Nephron (organoid): Measurements from ENCODE around the gene SMIM36.

ENCODE experiments used
- H3K27ac Mint-ChIP-seq, 3 experiments: 2 replicates each; pipeline ENCODE4 v1.8.0; 2020; ENCODE audit warnings: mixed read lengths in 3 of 3, mild to moderate bottlenecking in 2 of 3, moderate library complexity in 1 of 3
- H3K27me3 Mint-ChIP-seq: 2 replicates; pipeline ENCODE4 v1.8.0; 2021; ENCODE audit warnings: low read depth, mild to moderate bottlenecking, moderate library complexity, mixed read lengths
- H3K36me3 Mint-ChIP-seq: 2 replicates; pipeline ENCODE4 v1.8.0; 2020; ENCODE audit warnings: low read depth, mixed read lengths
- H3K4me1 Mint-ChIP-seq: 2 replicates; pipeline ENCODE4 v1.8.0; 2020; ENCODE audit warnings: mixed read lengths
- H3K4me3 Mint-ChIP-seq, 3 experiments: 2 replicates each; pipeline ENCODE4 v1.8.0; 2020; ENCODE audit warnings: mild to moderate bottlenecking in 3 of 3, mixed read lengths in 3 of 3, moderate library complexity in 2 of 3
- H3K9me3 Mint-ChIP-seq: 2 replicates; pipeline ENCODE4 v1.8.0; 2020; ENCODE audit warnings: mixed read lengths
- TF ChIP-seq, protein P1 (sequence below), 3 experiments: fragments of 200-600 bp; sonication (generic); IDR thresholded peaks; one replicate each; pipeline ENCODE4 v1.5.0; 2021; ENCODE audit warnings: antibody characterized with exemption in 3 of 3; ENCODE audit not compliant: unreplicated experiment in 3 of 3

Gene SMIM36

GRCh38 chr17:55456307-55457240 is 54.7 kb downstream of the SMIM36 start:
- H3K27me3 Mint-ChIP-seq = peaks cover 3% of the 10 kb centered on the region
- no peaks in the 10 kb centered on the region for H3K9me3 Mint-ChIP-seq
- TF ChIP-seq, protein P1, sequence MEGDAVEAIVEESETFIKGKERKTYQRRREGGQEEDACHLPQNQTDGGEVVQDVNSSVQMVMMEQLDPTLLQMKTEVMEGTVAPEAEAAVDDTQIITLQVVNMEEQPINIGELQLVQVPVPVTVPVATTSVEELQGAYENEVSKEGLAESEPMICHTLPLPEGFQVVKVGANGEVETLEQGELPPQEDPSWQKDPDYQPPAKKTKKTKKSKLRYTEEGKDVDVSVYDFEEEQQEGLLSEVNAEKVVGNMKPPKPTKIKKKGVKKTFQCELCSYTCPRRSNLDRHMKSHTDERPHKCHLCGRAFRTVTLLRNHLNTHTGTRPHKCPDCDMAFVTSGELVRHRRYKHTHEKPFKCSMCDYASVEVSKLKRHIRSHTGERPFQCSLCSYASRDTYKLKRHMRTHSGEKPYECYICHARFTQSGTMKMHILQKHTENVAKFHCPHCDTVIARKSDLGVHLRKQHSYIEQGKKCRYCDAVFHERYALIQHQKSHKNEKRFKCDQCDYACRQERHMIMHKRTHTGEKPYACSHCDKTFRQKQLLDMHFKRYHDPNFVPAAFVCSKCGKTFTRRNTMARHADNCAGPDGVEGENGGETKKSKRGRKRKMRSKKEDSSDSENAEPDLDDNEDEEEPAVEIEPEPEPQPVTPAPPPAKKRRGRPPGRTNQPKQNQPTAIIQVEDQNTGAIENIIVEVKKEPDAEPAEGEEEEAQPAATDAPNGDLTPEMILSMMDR (IDR thresholded peaks at IDR 0.05; ENCODE audit: unreplicated experiment in 3 of 3) = no peak
- peaks cover 42% of the 10 kb centered on the region for H3K4me1 Mint-ChIP-seq
- peak overlapping the region in 2 of 3 experiments; percentile 14 to 66 for H3K27ac Mint-ChIP-seq
- H3K4me3 Mint-ChIP-seq = no peak overlapping the region
- no peaks in the 10 kb centered on the region for H3K36me3 Mint-ChIP-seq

- Mint-ChIP-seq H3K9me3 (no peaks in the 10 kb centered on the region), H3K27ac (peak overlapping the region; percentile 70 to 78 (median 72)), H3K4me3 (peak overlapping the region in 1 of 3 experiments; percentile 34), H3K27me3 (peaks cover 3% of the 10 kb centered on the region), H3K36me3 (no peaks in the 10 kb centered on the region), H3K4me1 (peaks cover 56% of the 10 kb centered on the region)
- TF ChIP-seq, protein P1 (IDR thresholded peaks at IDR 0.05; ENCODE audit: unreplicated experiment in 3 of 3) = no peak
Observed at GRCh38 chr17:55454906-55455474, 56.3 kb downstream of the SMIM36 start.

DNA sequence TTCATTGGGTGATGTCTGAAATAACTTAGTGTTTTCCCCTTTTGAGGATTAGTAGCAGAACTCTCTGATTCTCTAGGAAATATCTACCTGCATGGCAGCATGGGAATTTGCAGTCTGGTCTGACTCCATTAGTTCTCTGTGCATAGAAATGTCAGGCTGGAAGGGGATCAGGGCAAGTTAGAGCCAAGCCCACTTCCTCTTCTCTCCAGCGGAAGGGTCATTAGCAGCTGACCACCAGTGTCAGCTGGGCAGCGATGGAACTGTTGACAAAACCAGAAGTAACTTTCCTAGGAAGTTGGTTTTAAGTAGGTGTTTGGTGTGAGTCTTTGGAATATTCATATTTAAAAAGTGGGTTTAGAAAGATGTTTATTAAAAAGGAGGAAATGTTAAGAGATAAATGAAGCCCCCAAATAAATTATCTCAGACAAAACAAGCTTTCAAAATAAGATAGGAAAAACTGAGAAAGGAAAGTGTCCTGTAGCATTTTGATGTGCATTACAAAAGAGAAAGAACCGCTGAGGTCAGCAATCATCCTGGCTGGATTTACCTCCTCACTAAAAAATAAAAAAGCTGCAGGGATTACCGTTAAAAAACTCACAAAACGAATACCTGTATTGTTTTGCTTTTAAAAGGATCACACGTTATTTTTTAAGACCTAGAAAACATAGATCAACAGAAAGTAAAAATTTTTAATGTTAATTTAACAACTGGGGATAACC is 57.3 kb downstream of the SMIM36 start:
- H3K4me3 Mint-ChIP-seq = peak overlapping the region in 1 of 3 experiments; percentile 13
- peak overlapping the region; percentile 51 to 80 (median 72) for H3K27ac Mint-ChIP-seq
- no peaks in the 10 kb centered on the region for H3K9me3 Mint-ChIP-seq
- peaks cover 3% of the 10 kb centered on the region for H3K27me3 Mint-ChIP-seq
- peaks cover 65% of the 10 kb centered on the region for H3K4me1 Mint-ChIP-seq
- H3K36me3 Mint-ChIP-seq = no peaks in the 10 kb centered on the region
- TF ChIP-seq, protein P1 (IDR thresholded peaks at IDR 0.05; ENCODE audit: unreplicated experiment in 3 of 3) = no peak

DNA sequence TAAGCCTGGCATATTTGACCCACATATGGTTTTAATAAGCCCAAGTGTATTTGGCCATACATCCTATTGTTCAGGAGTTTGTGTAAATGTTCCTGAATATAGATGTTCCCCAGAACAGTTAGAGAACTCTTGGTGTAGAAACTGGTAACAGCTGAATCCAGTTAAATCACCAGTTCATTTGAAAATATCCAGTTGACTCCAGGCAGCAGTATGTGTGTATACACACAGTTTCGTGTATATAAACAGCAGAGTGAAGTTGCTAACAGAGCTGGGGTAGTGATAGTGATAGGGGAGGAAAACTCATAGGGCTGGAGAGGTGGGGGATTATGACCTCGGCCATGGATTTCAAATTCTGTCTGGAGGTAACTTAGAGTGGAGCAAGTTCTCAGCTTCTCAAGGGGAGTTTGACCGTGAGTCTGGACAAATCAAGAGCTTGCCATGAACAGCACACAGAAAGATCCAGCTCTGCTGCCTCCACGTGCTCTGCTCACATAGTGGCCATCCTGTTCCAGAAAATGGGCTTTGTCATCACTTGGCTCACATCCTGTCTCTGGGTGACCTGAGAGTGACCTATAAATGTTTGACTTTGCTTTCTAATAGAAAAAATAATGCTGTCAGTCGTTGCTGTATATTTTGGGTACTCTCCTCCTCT is 59.0 kb downstream of the SMIM36 start:
- TF ChIP-seq, protein P1 (IDR thresholded peaks at IDR 0.05; ENCODE audit: unreplicated experiment in 3 of 3) = no peak
- peaks cover 3% of the 10 kb centered on the region for H3K27me3 Mint-ChIP-seq
- H3K27ac Mint-ChIP-seq = peak overlapping the region; percentile 78 to 96 (median 84)
- no peaks in the 10 kb centered on the region for H3K36me3 Mint-ChIP-seq
- no peak overlapping the region for H3K4me3 Mint-ChIP-seq
- H3K4me1 Mint-ChIP-seq = peaks cover 72% of the 10 kb centered on the region
- H3K9me3 Mint-ChIP-seq = no peaks in the 10 kb centered on the region

GRCh38 chr17:55451758-55452138 is 59.5 kb downstream of the SMIM36 start:
- Mint-ChIP-seq H3K36me3 (no peaks in the 10 kb centered on the region), H3K4me1 (peaks cover 73% of the 10 kb centered on the region), H3K27me3 (peaks cover 3% of the 10 kb centered on the region), H3K27ac (peak overlapping the region; percentile 78 to 96 (median 95)), H3K9me3 (no peaks in the 10 kb centered on the region), H3K4me3 (no peak overlapping the region)
- TF ChIP-seq, protein P1 (IDR thresholded peaks at IDR 0.05; ENCODE audit: unreplicated experiment in 3 of 3) = no peak
